Measurements from ENCODE around the gene PXDN.

DNA sequence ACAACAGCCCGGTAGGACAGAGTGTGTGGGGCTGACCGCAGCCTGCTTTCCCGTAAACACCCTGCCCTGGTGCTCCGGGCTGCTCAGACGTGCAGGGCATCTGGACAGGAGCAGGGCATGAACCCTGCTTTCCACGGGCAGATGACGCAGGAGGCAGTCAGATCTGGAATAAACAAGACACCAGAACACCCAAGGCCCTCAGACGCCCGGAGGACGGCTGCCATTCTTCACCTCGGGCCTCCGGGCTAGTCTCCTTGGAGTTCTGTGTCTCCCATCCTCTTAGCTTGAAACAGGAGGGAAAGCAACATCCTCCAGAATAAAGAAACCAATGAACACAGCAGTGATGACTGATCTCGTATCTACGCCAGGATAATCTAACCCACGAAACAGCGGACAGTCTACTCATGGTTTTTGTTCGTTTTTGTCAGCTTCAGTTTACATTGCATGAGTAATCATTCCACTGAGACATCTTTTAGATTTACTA lies 7.3 kb downstream of the PXDN start:
- TF ChIP-seq ZNF546 (CRISPR knock-in tag; conservative IDR thresholded peaks at IDR 0.05) (no peak), ZSCAN20 (CRISPR knock-in tag; IDR thresholded peaks at IDR 0.05; ENCODE audit: borderline replicate concordance) (no peak), SP1 (IDR thresholded peaks at IDR 0.05) (no peak), SP1 (CRISPR knock-in tag; IDR thresholded peaks at IDR 0.05) (no peak), POLR2AphosphoS2 (IDR thresholded peaks at IDR 0.05; ENCODE audit: low read depth, low read length) (no peak)
